HEK293 (cell line): ENCODE measurements around the gene RITA1.

ENCODE experiments used
- CTCF ChIA-PET: fragments of 350-600 bp; formaldehyde crosslinking; extraction: SDS; loops from one replicate; lab custom pipeline; 2021; ENCODE audit warnings: antibody characterized with exemption; lab: Yijun Ruan, JAX
- POLR2A ChIA-PET: fragments of 300-600 bp; formaldehyde crosslinking; extraction: SDS; loops from one replicate; lab custom pipeline; 2020; ENCODE audit warnings: antibody characterized with exemption, inconsistent platforms; lab: Yijun Ruan, JAX
- H3K27ac ChIP-seq: fragments of 200-500 bp; sonication (Bioruptor generic); 2 replicates; pipeline ENCODE4 v1.5.1; 2014; ENCODE audit warnings: low read depth, low read length, control low read depth, inconsistent platforms; ENCODE audit errors: extremely low read depth
- H3K36me3 ChIP-seq, 2 experiments: fragments of 200-500 bp in 1 of 2; sonication (Bioruptor generic) in 1 of 2; 1 replicate in 1 of 2; 2 replicates in 1 of 2; pipeline ENCODE4 v1.5.1; 2014 to 2017; ENCODE audit warnings: inconsistent platforms in 2 of 2, low read length in 2 of 2; ENCODE audit not compliant: control insufficient read depth in 2 of 2, insufficient read depth in 1 of 2
- H3K4me1 ChIP-seq: fragments of 200-500 bp; sonication (Bioruptor generic); 2 replicates; pipeline ENCODE4 v1.5.1; 2014; ENCODE audit warnings: mild to moderate bottlenecking, low read length, inconsistent platforms; ENCODE audit not compliant: control insufficient read depth, insufficient read depth
- H3K4me3 ChIP-seq: 2 replicates; pipeline ENCODE4 v1.5.1; 2011; ENCODE audit warnings: low read depth, mild to moderate bottlenecking, control low read depth, low read length, moderate library complexity
- H3K9me3 ChIP-seq: fragments of 200-500 bp; sonication (Bioruptor generic); 2 replicates; pipeline ENCODE4 v1.5.1; 2014; ENCODE audit warnings: low read depth, low read length, inconsistent platforms; ENCODE audit not compliant: control insufficient read depth, insufficient read depth
- EGR2 ChIP-seq: fragments of 450-650 bp; formaldehyde crosslinking; IDR thresholded peaks from 2 replicates; pipeline ENCODE4 v1.5.1; 2016; ENCODE audit warnings: low read depth, missing biosample characterization, missing genetic modification characterization
- GLIS1 ChIP-seq: fragments of 450-650 bp; formaldehyde crosslinking; IDR thresholded peaks from 2 replicates; pipeline ENCODE4 v1.5.1; 2016; ENCODE audit warnings: missing biosample characterization, missing genetic modification characterization
- GLIS2 ChIP-seq: fragments of 450-650 bp; formaldehyde crosslinking; IDR thresholded peaks from 2 replicates; pipeline ENCODE4 v1.5.1; 2016; ENCODE audit warnings: missing biosample characterization, missing genetic modification characterization
- HOXA7 ChIP-seq: sonication (generic); formaldehyde crosslinking; IDR thresholded peaks from 2 replicates; pipeline ENCODE4 v1.8.1; 2022; ENCODE audit warnings: missing genetic modification reagents, borderline replicate concordance
- KLF1 ChIP-seq: fragments of 450-650 bp; formaldehyde crosslinking; IDR thresholded peaks from 2 replicates; pipeline ENCODE4 v1.5.1; 2016; ENCODE audit warnings: missing biosample characterization, missing genetic modification characterization
- MYNN ChIP-seq: fragments of 450-650 bp; formaldehyde crosslinking; IDR thresholded peaks from 2 replicates; pipeline ENCODE4 v1.5.1; 2016; ENCODE audit warnings: missing biosample characterization, missing genetic modification characterization, borderline replicate concordance
- REPIN1 ChIP-seq: fragments of 450-650 bp; formaldehyde crosslinking; IDR thresholded peaks from 2 replicates; pipeline ENCODE4 v1.5.1; 2017; ENCODE audit warnings: missing biosample characterization, missing genetic modification characterization, low read depth
- SP2 ChIP-seq: fragments of 450-650 bp; formaldehyde crosslinking; IDR thresholded peaks from 2 replicates; pipeline ENCODE4 v1.5.1; 2016; ENCODE audit warnings: missing biosample characterization, missing genetic modification characterization
- ZBTB17 ChIP-seq: fragments of 450-650 bp; formaldehyde crosslinking; IDR thresholded peaks from 2 replicates; pipeline ENCODE4 v1.5.1; 2016; ENCODE audit warnings: missing biosample characterization, missing genetic modification characterization
- ZBTB20 ChIP-seq: fragments of 450-650 bp; formaldehyde crosslinking; IDR thresholded peaks from 2 replicates; pipeline ENCODE4 v1.5.1; 2016; ENCODE audit warnings: missing biosample characterization, missing genetic modification characterization
- ZFHX2 ChIP-seq: fragments of 450-650 bp; formaldehyde crosslinking; conservative IDR thresholded peaks from 2 replicates; pipeline ENCODE4 v1.5.1; 2016; ENCODE audit warnings: missing biosample characterization, missing genetic modification characterization
- ZIC2 ChIP-seq: fragments of 450-650 bp; formaldehyde crosslinking; IDR thresholded peaks from 2 replicates; pipeline ENCODE4 v1.5.1; 2016; ENCODE audit warnings: missing biosample characterization, missing genetic modification characterization
- ZNF366 ChIP-seq: fragments of 450-650 bp; formaldehyde crosslinking; conservative IDR thresholded peaks from 2 replicates; pipeline ENCODE4 v1.5.1; 2016; ENCODE audit warnings: missing biosample characterization, missing genetic modification characterization
- ZNF37A ChIP-seq: fragments of 450-650 bp; IDR thresholded peaks from 2 replicates; pipeline ENCODE4 v1.5.1; 2018; ENCODE audit warnings: missing biosample characterization, missing genetic modification characterization
- ZNF560 ChIP-seq: fragments of 450-650 bp; formaldehyde crosslinking; IDR thresholded peaks from 2 replicates; pipeline ENCODE4 v1.5.1; 2017; ENCODE audit warnings: missing biosample characterization, missing genetic modification characterization, borderline replicate concordance
- ZNF585B ChIP-seq: fragments of 450-650 bp; formaldehyde crosslinking; IDR thresholded peaks from 2 replicates; pipeline ENCODE4 v1.5.1; 2016; ENCODE audit warnings: missing biosample characterization, missing genetic modification characterization
- ZNF791 ChIP-seq: fragments of 450-650 bp; formaldehyde crosslinking; IDR thresholded peaks from 2 replicates; pipeline ENCODE4 v1.5.1; 2016; ENCODE audit warnings: missing biosample characterization, missing genetic modification characterization
- ZSCAN30 ChIP-seq: fragments of 450-650 bp; IDR thresholded peaks from 2 replicates; pipeline ENCODE4 v1.5.1; 2018; ENCODE audit warnings: missing biosample characterization, mild to moderate bottlenecking, missing genetic modification characterization, moderate library complexity
- TF ChIP-seq, protein P1 (sequence below): fragments of 450-650 bp; formaldehyde crosslinking; IDR thresholded peaks from 2 replicates; pipeline ENCODE4 v1.5.1; 2017; ENCODE audit warnings: missing biosample characterization, missing genetic modification characterization
- TF ChIP-seq, protein P2 (sequence below): fragments of 450-650 bp; formaldehyde crosslinking; IDR thresholded peaks from 2 replicates; pipeline ENCODE4 v1.5.1; 2016; ENCODE audit warnings: missing biosample characterization, missing genetic modification characterization
- TF ChIP-seq, protein P3 (sequence below): fragments of 450-650 bp; formaldehyde crosslinking; IDR thresholded peaks from 2 replicates; pipeline ENCODE4 v1.5.1; 2016; ENCODE audit warnings: missing biosample characterization, missing genetic modification characterization

RITA1 gene

DNA sequence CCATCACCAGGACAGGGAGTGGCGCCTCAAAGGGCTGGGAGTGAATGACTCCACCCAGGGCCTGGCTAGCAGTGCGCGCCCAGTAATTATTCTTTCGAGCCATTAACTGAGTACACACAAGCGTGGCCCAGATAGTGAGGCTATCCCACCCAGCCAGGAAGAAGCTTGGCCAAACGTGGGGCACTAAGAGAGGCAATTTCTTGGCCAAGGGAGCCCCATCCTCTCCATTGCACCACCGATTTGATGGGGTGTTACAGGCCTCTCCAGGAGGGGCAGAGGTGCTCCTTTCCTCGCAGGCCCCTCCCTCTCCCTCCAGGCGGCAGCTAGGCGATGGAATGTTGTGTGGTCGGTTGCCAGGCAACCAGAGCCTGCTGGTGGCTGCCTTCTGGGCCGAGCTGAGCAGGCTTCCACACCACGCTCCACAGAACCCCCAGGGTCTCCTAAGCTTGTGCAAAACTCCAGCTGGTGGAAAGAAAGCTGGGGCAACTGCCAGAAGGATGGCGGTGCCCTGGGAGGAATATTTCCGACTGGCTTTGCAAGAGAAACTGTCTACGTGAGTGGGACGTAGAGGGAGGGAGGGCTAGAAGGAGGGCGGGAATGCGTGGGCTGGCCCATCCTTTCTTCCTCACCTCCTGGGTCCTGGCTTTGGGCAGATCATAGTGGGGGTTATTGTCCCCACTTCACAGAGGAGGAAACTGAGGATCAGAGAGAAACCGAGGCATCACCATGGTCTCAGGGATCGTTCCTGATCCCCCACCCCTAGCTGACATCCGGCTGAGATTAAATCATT lies 36.0 kb upstream of the RITA1 start, which contains the start of gene CFAP73:
TSS of gene CFAP73 (plus strand) at position 364 of the 790 bp plus-strand sequence. CDS start at position 498, 134 bp downstream.
- no peak within 1 kb of the TSS for H3K27ac ChIP-seq
- no peaks in the 10 kb centered on the region for H3K9me3 ChIP-seq
- H3K36me3 ChIP-seq, result no peaks in the 10 kb centered on the region
- ChIA-PET POLR2A (interaction anchor here (0.7 kb wide), 1 partner anchor 16 kb away, joined by 4 read pairs; no protein-coding TSS in a partner anchor), CTCF (interaction anchor here (0.6 to 2.1 kb wide), 6 partner anchors 12 to 157 kb away, joined by 3 to 7 read pairs (median 4); partner anchors contain the start of gene RASAL1)
- no peak within 1 kb of the TSS for H3K4me3 ChIP-seq
- H3K4me1 ChIP-seq, result 0 out of 2 replicates have a peak, but pooled peaks cover 3% of the 10 kb centered on the region
- TF ChIP-seq ZNF366 (0 out of 2 replicates have a peak, but pooled peaks have one; percentile 21), ZNF37A (tag by site-specific recombination) (no peak), ZFHX2 (tag by site-specific recombination) (peak; percentile 79), SP2 (tag by site-specific recombination) (no peak), MYNN (tag by site-specific recombination) (0 out of 2 replicates have a peak, but pooled peaks have one; percentile 16), ZNF585B (tag by site-specific recombination) (no peak), ZIC2 (tag by site-specific recombination) (0 out of 2 replicates have a peak, but pooled peaks have one; percentile 55), ZNF791 (tag by site-specific recombination) (no peak), ZBTB20 (tag by site-specific recombination) (no peak), ZNF560 (tag by site-specific recombination) (no peak), KLF1 (tag by site-specific recombination) (peak; percentile 96), EGR2 (tag by site-specific recombination) (peak; percentile 58), GLIS1 (tag by site-specific recombination) (peak; percentile 86), HOXA7 (CRISPR knock-in tag) (no peak), GLIS2 (tag by site-specific recombination) (peak; percentile 68), ZSCAN30 (tag by site-specific recombination) (no peak), REPIN1 (no peak), ZBTB17 (tag by site-specific recombination) (peak; percentile 28; the same call in 1 of the 2 replicates)
- TF ChIP-seq, protein P1, sequence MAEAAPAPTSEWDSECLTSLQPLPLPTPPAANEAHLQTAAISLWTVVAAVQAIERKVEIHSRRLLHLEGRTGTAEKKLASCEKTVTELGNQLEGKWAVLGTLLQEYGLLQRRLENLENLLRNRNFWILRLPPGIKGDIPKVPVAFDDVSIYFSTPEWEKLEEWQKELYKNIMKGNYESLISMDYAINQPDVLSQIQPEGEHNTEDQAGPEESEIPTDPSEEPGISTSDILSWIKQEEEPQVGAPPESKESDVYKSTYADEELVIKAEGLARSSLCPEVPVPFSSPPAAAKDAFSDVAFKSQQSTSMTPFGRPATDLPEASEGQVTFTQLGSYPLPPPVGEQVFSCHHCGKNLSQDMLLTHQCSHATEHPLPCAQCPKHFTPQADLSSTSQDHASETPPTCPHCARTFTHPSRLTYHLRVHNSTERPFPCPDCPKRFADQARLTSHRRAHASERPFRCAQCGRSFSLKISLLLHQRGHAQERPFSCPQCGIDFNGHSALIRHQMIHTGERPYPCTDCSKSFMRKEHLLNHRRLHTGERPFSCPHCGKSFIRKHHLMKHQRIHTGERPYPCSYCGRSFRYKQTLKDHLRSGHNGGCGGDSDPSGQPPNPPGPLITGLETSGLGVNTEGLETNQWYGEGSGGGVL (tag by site-specific recombination), result no peak
- TF ChIP-seq, protein P2, sequence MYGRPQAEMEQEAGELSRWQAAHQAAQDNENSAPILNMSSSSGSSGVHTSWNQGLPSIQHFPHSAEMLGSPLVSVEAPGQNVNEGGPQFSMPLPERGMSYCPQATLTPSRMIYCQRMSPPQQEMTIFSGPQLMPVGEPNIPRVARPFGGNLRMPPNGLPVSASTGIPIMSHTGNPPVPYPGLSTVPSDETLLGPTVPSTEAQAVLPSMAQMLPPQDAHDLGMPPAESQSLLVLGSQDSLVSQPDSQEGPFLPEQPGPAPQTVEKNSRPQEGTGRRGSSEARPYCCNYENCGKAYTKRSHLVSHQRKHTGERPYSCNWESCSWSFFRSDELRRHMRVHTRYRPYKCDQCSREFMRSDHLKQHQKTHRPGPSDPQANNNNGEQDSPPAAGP (tag by site-specific recombination), result 0 out of 2 replicates have a peak, but pooled peaks have one; percentile 64
- TF ChIP-seq, protein P3, sequence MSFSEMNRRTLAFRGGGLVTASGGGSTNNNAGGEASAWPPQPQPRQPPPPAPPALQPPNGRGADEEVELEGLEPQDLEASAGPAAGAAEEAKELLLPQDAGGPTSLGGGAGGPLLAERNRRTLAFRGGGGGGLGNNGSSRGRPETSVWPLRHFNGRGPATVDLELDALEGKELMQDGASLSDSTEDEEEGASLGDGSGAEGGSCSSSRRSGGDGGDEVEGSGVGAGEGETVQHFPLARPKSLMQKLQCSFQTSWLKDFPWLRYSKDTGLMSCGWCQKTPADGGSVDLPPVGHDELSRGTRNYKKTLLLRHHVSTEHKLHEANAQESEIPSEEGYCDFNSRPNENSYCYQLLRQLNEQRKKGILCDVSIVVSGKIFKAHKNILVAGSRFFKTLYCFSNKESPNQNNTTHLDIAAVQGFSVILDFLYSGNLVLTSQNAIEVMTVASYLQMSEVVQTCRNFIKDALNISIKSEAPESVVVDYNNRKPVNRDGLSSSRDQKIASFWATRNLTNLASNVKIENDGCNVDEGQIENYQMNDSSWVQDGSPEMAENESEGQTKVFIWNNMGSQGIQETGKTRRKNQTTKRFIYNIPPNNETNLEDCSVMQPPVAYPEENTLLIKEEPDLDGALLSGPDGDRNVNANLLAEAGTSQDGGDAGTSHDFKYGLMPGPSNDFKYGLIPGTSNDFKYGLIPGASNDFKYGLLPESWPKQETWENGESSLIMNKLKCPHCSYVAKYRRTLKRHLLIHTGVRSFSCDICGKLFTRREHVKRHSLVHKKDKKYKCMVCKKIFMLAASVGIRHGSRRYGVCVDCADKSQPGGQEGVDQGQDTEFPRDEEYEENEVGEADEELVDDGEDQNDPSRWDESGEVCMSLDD (tag by site-specific recombination), result no peak
